Astrocyte of the cerebellum (primary cell): Measurements from ENCODE around the gene TBC1D10A.

Experiments
- DNase-seq: peaks from one replicate; pipeline ENCODE4 v3.0.0-alpha.2; 2011; ENCODE audit warnings: low read depth
- H3K4me3 ChIP-seq: 2 replicates; pipeline ENCODE4 v1.5.1; 2011; ENCODE audit warnings: mild to moderate bottlenecking, low read depth, low read length, moderate library complexity
- CTCF ChIP-seq: IDR thresholded peaks from 2 replicates; pipeline ENCODE4 v1.5.1; 2012; ENCODE audit warnings: low read length, low read depth, moderate library complexity, mild to moderate bottlenecking; ENCODE audit errors: missing control alignments
- in situ Hi-C: cut with HindIII; loops from 2 replicates; pipeline ENCODE4 v1.10.0; 2017; ENCODE audit warnings: low sequenced_read_pairs

The TBC1D10A gene

GRCh38 chr22:30336752-30337460 lies 10.2 kb upstream of the TBC1D10A start:
- no peak overlapping the region for H3K4me3 ChIP-seq
- DNase-seq = no peak
- in situ Hi-C loops = no loop called here
- no peak for TF ChIP-seq CTCF

- H3K4me3 ChIP-seq = no peak overlapping the region
- no peak for DNase-seq
- in situ Hi-C loops = no loop called here
- TF ChIP-seq CTCF = no peak
Observed at GRCh38 chr22:30335236-30335635, 8.5 kb upstream of the TBC1D10A start.

GRCh38 chr22:30334646-30335045 lies 7.9 kb upstream of the TBC1D10A start:
- in situ Hi-C loops = no loop called here
- TF ChIP-seq CTCF = no peak
- no peak for DNase-seq
- H3K4me3 ChIP-seq = no peak overlapping the region

GRCh38 chr22:30333707-30334087 lies 7.0 kb upstream of the TBC1D10A start:
- in situ Hi-C loops = no loop called here
- no peak for DNase-seq
- no peak for TF ChIP-seq CTCF
- no peak overlapping the region for H3K4me3 ChIP-seq

GRCh38 chr22:30332994-30333706 lies 6.4 kb upstream of the TBC1D10A start:
- no peak for TF ChIP-seq CTCF
- no peak for DNase-seq
- H3K4me3 ChIP-seq = no peak overlapping the region
- in situ Hi-C loops = no loop called here

GRCh38 chr22:30332551-30332950 lies 5.8 kb upstream of the TBC1D10A start:
- H3K4me3 ChIP-seq = no peak overlapping the region
- no peak for TF ChIP-seq CTCF
- in situ Hi-C loops = no loop called here
- DNase-seq = no peak
